ENCODE measurements around the gene GPR139. TPM values are rescaled to one million over a fixed set of nuclear protein-coding genes. Genes with fewer than 3 reads are reported as not detected.

GPR139 gene
- total RNA-seq, 2 experiments from 2014 or later = not detected

Other genes with a start within 250 kb of the GPR139 start
- under 1 TPM; 0.14 to 0.30 TPM for gene GPRC5B, start 189.0 kb downstream of the GPR139 start, total RNA-seq